Loucy (cell line): ENCODE data around the gene ZNF76.

Experiments
- H2AFZ ChIP-seq: fragments of 200-600 bp; sonication (generic); 2 replicates; pipeline ENCODE4 v1.6.0; 2016; ENCODE audit warnings: antibody characterized with exemption, mild to moderate bottlenecking, low read length, moderate library complexity
- H3F3A ChIP-seq: fragments of 200-600 bp; 2 replicates; pipeline ENCODE4 v1.6.0; 2016; ENCODE audit warnings: antibody characterized with exemption, low read depth, mild to moderate bottlenecking
- H3K27me3 ChIP-seq: fragments of 200-600 bp; sonication (generic); 2 replicates; pipeline ENCODE4 v1.6.1; 2014; ENCODE audit warnings: low read length, mild to moderate bottlenecking; ENCODE audit not compliant: insufficient read depth, poor library complexity, severe bottlenecking
- H3K36me3 ChIP-seq: fragments of 200-600 bp; sonication (generic); 2 replicates; pipeline ENCODE4 v1.6.1; 2016; ENCODE audit warnings: low read length; ENCODE audit not compliant: insufficient read depth
- H3K4me1 ChIP-seq: fragments of 200-600 bp; sonication (generic); 2 replicates; pipeline ENCODE4 v1.5.1; 2014; ENCODE audit warnings: low read length, mild to moderate bottlenecking; ENCODE audit not compliant: insufficient read depth, poor library complexity, severe bottlenecking
- H3K4me2 ChIP-seq: fragments of 200-600 bp; sonication (generic); 2 replicates; pipeline ENCODE4 v1.6.0; 2014; ENCODE audit warnings: antibody characterized with exemption, low read length, low read depth, mild to moderate bottlenecking; ENCODE audit not compliant: poor library complexity, severe bottlenecking
- H3K4me3 ChIP-seq: fragments of 200-600 bp; sonication (generic); 2 replicates; pipeline ENCODE4 v1.5.1; 2014; ENCODE audit warnings: low read length, mild to moderate bottlenecking, mixed read lengths; ENCODE audit not compliant: poor library complexity, severe bottlenecking
- H3K79me2 ChIP-seq: fragments of 200-600 bp; sonication (generic); 2 replicates; pipeline ENCODE4 v1.6.1; 2014; ENCODE audit warnings: low read length; ENCODE audit not compliant: insufficient read depth
- H3K9ac ChIP-seq: fragments of 200-600 bp; sonication (generic); 2 replicates; pipeline ENCODE4 v1.6.0; 2014; ENCODE audit warnings: mild to moderate bottlenecking, low read depth, low read length, moderate library complexity; ENCODE audit not compliant: poor library complexity, severe bottlenecking
- H3K9me2 ChIP-seq: fragments of 200-600 bp; sonication (generic); replicated peaks from 2 replicates; pipeline ENCODE4 v1.6.1; 2016; ENCODE audit warnings: low read depth, low read length, mixed read lengths
- H3K9me3 ChIP-seq: fragments of 200-600 bp; sonication (generic); 2 replicates; pipeline ENCODE4 v1.6.1; 2014; ENCODE audit warnings: mild to moderate bottlenecking, antibody characterized with exemption, low read length, low read depth; ENCODE audit not compliant: insufficient read depth
- H4K20me1 ChIP-seq: fragments of 200-600 bp; sonication (generic); 2 replicates; pipeline ENCODE4 v1.6.0; 2014; ENCODE audit warnings: antibody characterized with exemption, low read length, mild to moderate bottlenecking; ENCODE audit not compliant: insufficient read depth, poor library complexity, severe bottlenecking
- CTCF ChIP-seq: fragments of 200-600 bp; sonication (generic); conservative IDR thresholded peaks from 2 replicates; pipeline ENCODE4 v1.5.1; 2014; ENCODE audit warnings: mild to moderate bottlenecking, antibody characterized with exemption, low read length
- EZH2phosphoT487 ChIP-seq: fragments of 200-600 bp; IDR thresholded peaks from 2 replicates; pipeline ENCODE4 v1.6.1; 2018; ENCODE audit warnings: antibody characterized with exemption, mild to moderate bottlenecking, moderate library complexity, borderline replicate concordance

The ZNF76 gene

DNA sequence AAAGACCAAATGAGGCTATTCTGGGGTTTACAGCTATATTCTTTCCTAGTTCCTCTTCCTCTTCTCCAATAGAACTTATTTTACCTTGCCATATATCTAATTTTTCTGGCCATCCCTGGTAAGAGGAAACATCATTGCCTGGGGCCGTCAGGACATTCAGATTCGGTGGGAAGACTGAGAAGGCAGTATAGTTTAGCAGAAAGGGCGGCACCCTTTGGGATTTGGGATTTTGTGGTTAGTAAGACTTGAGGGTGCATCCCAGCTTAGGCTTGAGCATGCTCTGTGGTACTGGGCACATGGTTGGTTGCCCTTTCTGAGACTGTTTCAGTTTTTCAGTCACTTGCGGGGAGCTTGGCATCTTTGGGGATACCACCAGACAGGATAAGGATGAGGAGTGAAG lies 24.6 kb upstream of the ZNF76 start:
- Histone ChIP-seq H2AFZ (no peak overlapping the region), H3F3A (no peaks in the 10 kb centered on the region), H3K4me2 (no peak overlapping the region), H3K9me2 (no peaks in the 10 kb centered on the region), H3K4me3 (no peak overlapping the region), H3K9ac (no peak overlapping the region), H3K27me3 (no peaks in the 10 kb centered on the region), H3K36me3 (no peaks in the 10 kb centered on the region), H4K20me1 (no peaks in the 10 kb centered on the region), H3K9me3 (no peaks in the 10 kb centered on the region), H3K4me1 (peaks cover 30% of the 10 kb centered on the region), H3K79me2 (no peaks in the 10 kb centered on the region)
- no peak for TF ChIP-seq EZH2phosphoT487
- no peak for TF ChIP-seq CTCF

DNA sequence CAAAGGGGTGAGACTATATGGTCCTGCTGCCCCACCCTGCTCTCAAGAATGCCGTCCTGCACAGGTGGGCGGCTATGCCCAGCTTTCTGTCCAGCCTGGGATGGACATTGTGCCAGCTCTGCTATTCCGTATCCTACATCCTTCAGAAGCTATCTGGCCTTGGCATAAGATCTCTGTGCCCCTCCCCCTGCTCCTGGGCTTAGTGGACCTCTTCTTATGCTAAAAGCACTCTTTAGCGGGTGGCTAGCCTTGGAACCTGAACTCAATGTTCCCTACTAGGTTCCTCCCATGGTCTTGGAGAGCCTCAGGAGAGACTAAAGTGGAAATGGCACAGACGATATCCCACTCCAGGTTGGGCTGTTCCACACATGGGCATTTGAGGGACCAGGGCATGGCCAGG lies 23.3 kb upstream of the ZNF76 start:
- peaks cover 32% of the 10 kb centered on the region for H3K4me1 ChIP-seq
- H2AFZ ChIP-seq = no peak overlapping the region
- no peaks in the 10 kb centered on the region for H3K9me2 ChIP-seq
- H3K4me3 ChIP-seq = no peak overlapping the region
- H3K9me3 ChIP-seq = no peaks in the 10 kb centered on the region
- H3K9ac ChIP-seq = no peak overlapping the region
- no peak overlapping the region for H3K4me2 ChIP-seq
- TF ChIP-seq EZH2phosphoT487 = no peak
- no peak for TF ChIP-seq CTCF
- H3K79me2 ChIP-seq = no peaks in the 10 kb centered on the region
- H3F3A ChIP-seq = no peaks in the 10 kb centered on the region
- no peaks in the 10 kb centered on the region for H3K27me3 ChIP-seq
- H3K36me3 ChIP-seq = no peaks in the 10 kb centered on the region
- H4K20me1 ChIP-seq = no peaks in the 10 kb centered on the region

- no peak for TF ChIP-seq EZH2phosphoT487
- no peak for TF ChIP-seq CTCF
- Histone ChIP-seq H3K36me3 (no peaks in the 10 kb centered on the region), H3K4me3 (no peak overlapping the region), H4K20me1 (no peaks in the 10 kb centered on the region), H2AFZ (no peak overlapping the region), H3K27me3 (no peaks in the 10 kb centered on the region), H3K9me2 (no peaks in the 10 kb centered on the region), H3F3A (no peaks in the 10 kb centered on the region), H3K4me2 (peak overlapping the region; percentile 70), H3K4me1 (peaks cover 32% of the 10 kb centered on the region), H3K9ac (no peak overlapping the region), H3K79me2 (no peaks in the 10 kb centered on the region), H3K9me3 (no peaks in the 10 kb centered on the region)
Measured at GRCh38 chr6:35237476-35237875, 22.1 kb upstream of the ZNF76 start.
